Gastrocnemius medialis (tissue), 4 donors: Measurements from ENCODE around the gene TATDN2.

Experiments used
- POLR2A ChIP-seq, 2 donors: fragments of 450-650 bp; IDR thresholded peaks; one replicate each; pipeline ENCODE4 v1.6.1; 2017; ENCODE audit warnings: antibody characterized with exemption in 2 of 2, mild to moderate bottlenecking in 2 of 2, moderate library complexity in 2 of 2
- TF ChIP-seq, protein P1 (sequence below), 5 experiments: fragments of 450-650 bp in 3 of 5; fragments of 200-600 bp in 2 of 5; sonication (generic) in 2 of 5; IDR thresholded peaks in 4 of 5; conservative IDR thresholded peaks in 1 of 5; 1 replicate in 4 of 5; 2 replicates in 1 of 5; pipeline ENCODE4 v1.5.1; 2016 to 2019; ENCODE audit warnings: antibody characterized with exemption in 5 of 5, mild to moderate bottlenecking in 3 of 5, moderate library complexity in 3 of 5

DNA sequence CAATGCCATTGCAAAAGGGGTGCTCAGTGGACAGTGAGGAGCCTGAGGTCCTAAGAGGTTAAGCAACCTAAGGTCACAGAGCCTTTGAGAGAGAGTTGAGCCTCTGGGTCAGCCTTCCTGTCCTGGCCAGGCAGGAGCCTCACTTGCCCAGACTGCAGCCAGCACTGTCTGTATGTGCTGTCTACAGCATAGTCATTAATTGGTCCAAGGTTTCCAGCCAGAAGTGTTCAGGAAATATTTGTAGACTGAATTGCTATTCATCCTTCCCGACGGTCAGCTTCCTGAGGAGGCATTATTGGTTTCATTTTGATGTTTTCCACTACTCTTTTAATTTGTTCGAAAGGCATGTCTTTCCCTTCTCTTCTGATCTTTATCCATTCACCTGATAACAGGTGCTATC, 64.6 kb downstream of the TATDN2 start:
- TF ChIP-seq, protein P1, sequence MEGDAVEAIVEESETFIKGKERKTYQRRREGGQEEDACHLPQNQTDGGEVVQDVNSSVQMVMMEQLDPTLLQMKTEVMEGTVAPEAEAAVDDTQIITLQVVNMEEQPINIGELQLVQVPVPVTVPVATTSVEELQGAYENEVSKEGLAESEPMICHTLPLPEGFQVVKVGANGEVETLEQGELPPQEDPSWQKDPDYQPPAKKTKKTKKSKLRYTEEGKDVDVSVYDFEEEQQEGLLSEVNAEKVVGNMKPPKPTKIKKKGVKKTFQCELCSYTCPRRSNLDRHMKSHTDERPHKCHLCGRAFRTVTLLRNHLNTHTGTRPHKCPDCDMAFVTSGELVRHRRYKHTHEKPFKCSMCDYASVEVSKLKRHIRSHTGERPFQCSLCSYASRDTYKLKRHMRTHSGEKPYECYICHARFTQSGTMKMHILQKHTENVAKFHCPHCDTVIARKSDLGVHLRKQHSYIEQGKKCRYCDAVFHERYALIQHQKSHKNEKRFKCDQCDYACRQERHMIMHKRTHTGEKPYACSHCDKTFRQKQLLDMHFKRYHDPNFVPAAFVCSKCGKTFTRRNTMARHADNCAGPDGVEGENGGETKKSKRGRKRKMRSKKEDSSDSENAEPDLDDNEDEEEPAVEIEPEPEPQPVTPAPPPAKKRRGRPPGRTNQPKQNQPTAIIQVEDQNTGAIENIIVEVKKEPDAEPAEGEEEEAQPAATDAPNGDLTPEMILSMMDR (IDR thresholded peaks at IDR 0.05 in 4 of 5, conservative IDR thresholded peaks at IDR 0.05 in 1 of 5) = no peak
- TF ChIP-seq POLR2A (IDR thresholded peaks at IDR 0.05) = no peak
